ENCODE results near the gene IL2RA. TPM values are rescaled to one million over a fixed set of nuclear protein-coding genes. Genes with fewer than 3 reads are reported as not detected.

Gene IL2RA
- polyA plus RNA-seq, 1 donor (not counting 4 experiments of a cell fraction or from before 2014, with no cell fraction given) = not detected

- Histone ChIP-seq H3K4me2 (ENCODE audit: control insufficient read depth, extremely low read depth, insufficient read depth, low read depth, low read length) (no peak overlapping the region), H3K4me1 (ENCODE audit: control insufficient read depth, extremely low read depth, insufficient read depth, low read length) (no peaks in the 10 kb centered on the region), H3K9me1 (ENCODE audit: control insufficient read depth, extremely low read depth, insufficient read depth, low read length) (no peaks in the 10 kb centered on the region), H3K4me3 (ENCODE audit: control insufficient read depth in 2 of 3, extremely low read depth in 1 of 3, insufficient read depth in 2 of 3, low read depth in 1 of 3, low read length in 3 of 3) (no peak overlapping the region), H3K27ac (ENCODE audit: control insufficient read depth, insufficient read depth, low read length) (no peak overlapping the region), H2AFZ (ENCODE audit: control insufficient read depth, low read length) (no peak overlapping the region), H3K27me3 (ENCODE audit: control insufficient read depth, extremely low read depth, insufficient read depth, low read length) (peaks cover 8% of the 10 kb centered on the region), H3K79me2 (ENCODE audit: control insufficient read depth, insufficient read depth, low read length) (no peaks in the 10 kb centered on the region), H3K36me3 (ENCODE audit: control insufficient read depth in 2 of 2, extremely low read depth in 1 of 2, insufficient read depth in 2 of 2, low read length in 2 of 2) (no peaks in the 10 kb centered on the region), H3K9me3 (ENCODE audit: control insufficient read depth, low read depth, low read length) (no peaks in the 10 kb centered on the region), H3K9ac (ENCODE audit: control insufficient read depth, extremely low read depth, insufficient read depth, low read length) (no peak overlapping the region), H4K20me1 (ENCODE audit: control insufficient read depth, extremely low read depth, insufficient read depth, low read length) (no peaks in the 10 kb centered on the region)
- dilution Hi-C loops (cut with MboI; ENCODE audit: extremely low pct_ligation_motif_present, low sequenced_read_pairs) = no loop called here
- DNase-seq (ENCODE audit: low read depth, low spot score) = no peak
- TF ChIP-seq EZH2 (IDR thresholded peaks at IDR 0.05; ENCODE audit: low read length) (no peak), CTCF (optimal IDR thresholded peaks at IDR 0.05 in 1 of 3, IDR thresholded peaks at IDR 0.05 in 1 of 3, conservative IDR thresholded peaks at IDR 0.05 in 1 of 3; ENCODE audit: extremely low read depth in 1 of 3, insufficient read depth in 2 of 3, low read length in 3 of 3) (no peak)
- no peak for FAIRE-seq
These were observed 9.6 kb downstream of the IL2RA start for GRCh38 chr10:6052247-6053221.

- no peak for FAIRE-seq
- TF ChIP-seq EZH2 (IDR thresholded peaks at IDR 0.05; ENCODE audit: low read length) (no peak), CTCF (optimal IDR thresholded peaks at IDR 0.05 in 1 of 3, IDR thresholded peaks at IDR 0.05 in 1 of 3, conservative IDR thresholded peaks at IDR 0.05 in 1 of 3; ENCODE audit: extremely low read depth in 1 of 3, insufficient read depth in 2 of 3, low read length in 3 of 3) (peak in 1 of 3 experiments; percentile 34)
- H3K9me3 ChIP-seq (ENCODE audit: control insufficient read depth, low read depth, low read length) = no peaks in the 10 kb centered on the region
- H3K9ac ChIP-seq (ENCODE audit: control insufficient read depth, extremely low read depth, insufficient read depth, low read length) = peak overlapping the region; percentile 28
- H3K36me3 ChIP-seq (ENCODE audit: control insufficient read depth in 2 of 2, extremely low read depth in 1 of 2, insufficient read depth in 2 of 2, low read length in 2 of 2) = no peaks in the 10 kb centered on the region
- H4K20me1 ChIP-seq (ENCODE audit: control insufficient read depth, extremely low read depth, insufficient read depth, low read length) = no peaks in the 10 kb centered on the region
- H3K4me3 ChIP-seq (ENCODE audit: control insufficient read depth in 2 of 3, extremely low read depth in 1 of 3, insufficient read depth in 2 of 3, low read depth in 1 of 3, low read length in 3 of 3) = peak overlapping the region in 2 of 3 experiments; percentile 17 to 39
- H2AFZ ChIP-seq (ENCODE audit: control insufficient read depth, low read length) = peak overlapping the region; percentile 58
- no peaks in the 10 kb centered on the region for H3K79me2 ChIP-seq (ENCODE audit: control insufficient read depth, insufficient read depth, low read length)
- peak overlapping the region; percentile 65 for H3K4me2 ChIP-seq (ENCODE audit: control insufficient read depth, extremely low read depth, insufficient read depth, low read depth, low read length)
- dilution Hi-C loops (cut with MboI; ENCODE audit: extremely low pct_ligation_motif_present, low sequenced_read_pairs) = no loop called here
- H3K9me1 ChIP-seq (ENCODE audit: control insufficient read depth, extremely low read depth, insufficient read depth, low read length) = no peaks in the 10 kb centered on the region
- H3K27ac ChIP-seq (ENCODE audit: control insufficient read depth, insufficient read depth, low read length) = no peak overlapping the region
- peaks cover 8% of the 10 kb centered on the region for H3K27me3 ChIP-seq (ENCODE audit: control insufficient read depth, extremely low read depth, insufficient read depth, low read length)
- no peak for DNase-seq (ENCODE audit: low read depth, low spot score)
- H3K4me1 ChIP-seq (ENCODE audit: control insufficient read depth, extremely low read depth, insufficient read depth, low read length) = no peaks in the 10 kb centered on the region
These were observed 11.2 kb downstream of the IL2RA start for GRCh38 chr10:6050801-6051445.
